CD14-positive monocyte (primary cell): ENCODE data around the gene DRD2. TPM values are rescaled to one million over a fixed set of nuclear protein-coding genes. Genes with fewer than 3 reads are reported as not detected.

Experiments used
- DNase-seq, 3 donors: peaks; one replicate each; pipeline ENCODE4 v3.0.0-alpha.2; 2011 to 2022
- H2AFZ ChIP-seq: 2 replicates; pipeline ENCODE4 v1.6.0; 2012; ENCODE audit warnings: mild to moderate bottlenecking, low read depth, low read length, inconsistent platforms; ENCODE audit not compliant: insufficient read depth, poor library complexity, severe bottlenecking
- H3K27ac ChIP-seq, 2 donors: 1 replicate in 1 of 2; 2 replicates in 1 of 2; pipeline ENCODE4 v1.5.1; 2012 to 2013; ENCODE audit warnings: low read length in 2 of 2, control low read depth in 1 of 2, inconsistent platforms in 1 of 2, low read depth in 1 of 2, mild to moderate bottlenecking in 1 of 2
- H3K27me3 ChIP-seq, 2 donors: one replicate each; pipeline versions ENCODE4 v1.6.0 to v1.6.1; 2011 to 2013; ENCODE audit warnings: low read length in 2 of 2; ENCODE audit not compliant: control insufficient read depth in 2 of 2, insufficient read depth in 2 of 2
- H3K36me3 ChIP-seq, 2 donors: replicated peaks in 1 of 2; 1 replicate in 1 of 2; 2 replicates in 1 of 2; pipeline versions ENCODE4 v1.5.1 to v1.6.1; 2012 to 2013; ENCODE audit warnings: low read length in 2 of 2, control low read depth in 1 of 2, inconsistent platforms in 1 of 2, mild to moderate bottlenecking in 1 of 2; ENCODE audit not compliant: insufficient read depth in 2 of 2, control insufficient read depth in 1 of 2
- H3K4me1 ChIP-seq, 2 donors: 1 replicate in 1 of 2; 2 replicates in 1 of 2; pipeline versions ENCODE4 v1.5.1 to v1.6.1; 2012 to 2013; ENCODE audit warnings: low read length in 2 of 2, control low read depth in 1 of 2, inconsistent platforms in 1 of 2, mild to moderate bottlenecking in 1 of 2, moderate library complexity in 1 of 2; ENCODE audit not compliant: insufficient read depth in 2 of 2, control insufficient read depth in 1 of 2
- H3K4me2 ChIP-seq: replicated peaks from 2 replicates; pipeline ENCODE3; 2012; ENCODE audit warnings: low read length, moderate library complexity, mild to moderate bottlenecking; ENCODE audit not compliant: poor library complexity, severe bottlenecking; ENCODE audit errors: extremely low read depth
- H3K4me3 ChIP-seq, 3 experiments: fragments of 200-600 bp in 1 of 3; sonication (generic) in 1 of 3; replicated peaks in 1 of 3; 1 replicate in 2 of 3; 2 replicates in 1 of 3; pipeline ENCODE4 v1.5.1; 2011 to 2013; ENCODE audit warnings: low read length in 3 of 3, mild to moderate bottlenecking in 3 of 3, control low read depth in 2 of 3, low read depth in 2 of 3, inconsistent platforms in 1 of 3, moderate library complexity in 1 of 3
- H3K79me2 ChIP-seq: 2 replicates; pipeline ENCODE4 v1.6.0; 2012; ENCODE audit warnings: mild to moderate bottlenecking, control low read depth, inconsistent platforms, low read length, moderate library complexity; ENCODE audit not compliant: insufficient read depth
- H3K9ac ChIP-seq: 2 replicates; pipeline ENCODE4 v1.6.0; 2017; ENCODE audit warnings: low read length, mild to moderate bottlenecking; ENCODE audit not compliant: insufficient read depth, poor library complexity, severe bottlenecking
- H3K9me3 ChIP-seq, 2 donors: replicated peaks in 1 of 2; 1 replicate in 1 of 2; 2 replicates in 1 of 2; pipeline versions ENCODE4 v1.5.1 to v1.6.1; 2012 to 2013; ENCODE audit warnings: low read length in 2 of 2, control low read depth in 1 of 2; ENCODE audit not compliant: control insufficient read depth in 1 of 2, insufficient read depth in 1 of 2
- H4K20me1 ChIP-seq: 2 replicates; pipeline ENCODE4 v1.6.0; 2012; ENCODE audit warnings: mild to moderate bottlenecking, low read length, control low read depth, moderate library complexity; ENCODE audit not compliant: insufficient read depth
- H3K27ac Mint-ChIP-seq, 7 donors: one replicate each; pipeline ENCODE4 v1.8.0; 2020; ENCODE audit warnings: mild to moderate bottlenecking in 7 of 7, mixed read lengths in 7 of 7, moderate library complexity in 6 of 7, inconsistent platforms in 2 of 7
- H3K27me3 Mint-ChIP-seq, 3 donors: one replicate each; pipeline ENCODE4 v1.8.0; 2021 to 2022; ENCODE audit warnings: low read depth in 3 of 3, mild to moderate bottlenecking in 3 of 3, mixed read lengths in 3 of 3, moderate library complexity in 3 of 3, inconsistent platforms in 1 of 3
- H3K36me3 Mint-ChIP-seq, 2 donors: one replicate each; pipeline ENCODE4 v1.8.0; 2020; ENCODE audit warnings: mixed read lengths in 2 of 2, inconsistent platforms in 1 of 2, mild to moderate bottlenecking in 1 of 2
- H3K4me1 Mint-ChIP-seq: one replicate; pipeline ENCODE4 v1.8.0; 2020; ENCODE audit warnings: mild to moderate bottlenecking, mixed read lengths
- H3K4me3 Mint-ChIP-seq, 2 donors: one replicate each; pipeline ENCODE4 v1.8.0; 2020; ENCODE audit warnings: mild to moderate bottlenecking in 2 of 2, mixed read lengths in 2 of 2, moderate library complexity in 1 of 2
- H3K9me3 Mint-ChIP-seq, 7 donors: one replicate each; pipeline ENCODE4 v1.8.0; 2020 to 2022; ENCODE audit warnings: mixed read lengths in 7 of 7, mild to moderate bottlenecking in 6 of 7, moderate library complexity in 6 of 7, inconsistent platforms in 2 of 7
- WGBS: methylation state at CpG from one replicate; pipeline ENCODE4 v1.1.5; 2013; ENCODE audit warnings: missing lambda C conversion rate; ENCODE audit not compliant: insufficient coverage; 5-methylcytosine and 5-hydroxymethylcytosine counted together
- intact Hi-C, 2 donors: fragments of 100-400 bp; cut with micrococcal nuclease; formaldehyde crosslinking; loops; one replicate each; pipeline versions ENCODE4 v1.15.0 to v1.15.1; 2023
- polyA plus RNA-seq, 3 donors: library from polyadenylated mRNA; depleted of rRNA in 1 of 3; unstranded in 2 of 3; stranded (reverse) in 1 of 3; fragments of 300-500 nt in 2 of 3; fragments of >200 nt in 1 of 3; fragmentation: Illumina TruSeq in 2 of 3; gene quantifications; 1 replicate in 2 of 3; 2 replicates in 1 of 3; pipeline ENCODE4 v1.2.3, GENCODE V29; 2012 to 2021
- TF ChIP-seq, protein P1 (sequence below): fragments of 200-600 bp; IDR thresholded peaks from one replicate; pipeline ENCODE4 v1.8.0; 2022; ENCODE audit warnings: antibody characterized with exemption, mild to moderate bottlenecking

Gene DRD2
- polyA plus RNA-seq, 3 donors: not detected

DNA sequence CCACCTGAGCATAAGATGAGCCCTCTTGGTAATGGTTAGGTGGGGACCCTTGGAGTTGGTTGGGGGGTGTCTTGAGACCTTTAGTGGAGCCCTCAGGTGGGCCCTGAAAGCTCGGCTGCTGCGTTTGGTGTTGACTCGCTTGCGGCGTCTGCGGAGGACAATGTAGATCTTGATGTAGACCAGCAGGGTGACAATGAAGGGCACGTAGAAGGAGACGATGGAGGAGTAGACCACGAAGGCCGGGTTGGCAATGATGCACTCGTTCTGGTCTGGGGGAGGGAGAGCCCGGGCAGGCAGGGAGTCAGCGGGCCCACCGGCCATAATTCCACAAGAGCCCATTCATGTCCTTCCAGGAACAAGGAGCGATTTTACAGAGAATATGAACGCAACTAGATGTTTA is 59.9 kb downstream of the DRD2 start:
- H3K4me1 Mint-ChIP-seq: no peaks in the 10 kb centered on the region
- intact Hi-C loops: no loop called here
- no peak overlapping the region for H3K27ac ChIP-seq
- H3K4me3 ChIP-seq: no peak overlapping the region
- no peak overlapping the region for H3K27ac Mint-ChIP-seq
- no peak overlapping the region for H2AFZ ChIP-seq
- H3K27me3 ChIP-seq: no peaks in the 10 kb centered on the region
- H3K9ac ChIP-seq: no peak overlapping the region
- H3K79me2 ChIP-seq: no peaks in the 10 kb centered on the region
- H4K20me1 ChIP-seq: no peaks in the 10 kb centered on the region
- peaks cover 0 to 12% (median 0%) of the 10 kb centered on the region in 7 donors for H3K9me3 Mint-ChIP-seq
- 91% methylated on average over 15 of the region's 16 CpGs for WGBS
- H3K4me2 ChIP-seq: no peak overlapping the region
- TF ChIP-seq, protein P1, sequence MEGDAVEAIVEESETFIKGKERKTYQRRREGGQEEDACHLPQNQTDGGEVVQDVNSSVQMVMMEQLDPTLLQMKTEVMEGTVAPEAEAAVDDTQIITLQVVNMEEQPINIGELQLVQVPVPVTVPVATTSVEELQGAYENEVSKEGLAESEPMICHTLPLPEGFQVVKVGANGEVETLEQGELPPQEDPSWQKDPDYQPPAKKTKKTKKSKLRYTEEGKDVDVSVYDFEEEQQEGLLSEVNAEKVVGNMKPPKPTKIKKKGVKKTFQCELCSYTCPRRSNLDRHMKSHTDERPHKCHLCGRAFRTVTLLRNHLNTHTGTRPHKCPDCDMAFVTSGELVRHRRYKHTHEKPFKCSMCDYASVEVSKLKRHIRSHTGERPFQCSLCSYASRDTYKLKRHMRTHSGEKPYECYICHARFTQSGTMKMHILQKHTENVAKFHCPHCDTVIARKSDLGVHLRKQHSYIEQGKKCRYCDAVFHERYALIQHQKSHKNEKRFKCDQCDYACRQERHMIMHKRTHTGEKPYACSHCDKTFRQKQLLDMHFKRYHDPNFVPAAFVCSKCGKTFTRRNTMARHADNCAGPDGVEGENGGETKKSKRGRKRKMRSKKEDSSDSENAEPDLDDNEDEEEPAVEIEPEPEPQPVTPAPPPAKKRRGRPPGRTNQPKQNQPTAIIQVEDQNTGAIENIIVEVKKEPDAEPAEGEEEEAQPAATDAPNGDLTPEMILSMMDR: no peak
- peaks cover 2 to 7% (median 4%) of the 10 kb centered on the region in 3 donors for H3K27me3 Mint-ChIP-seq
- H3K36me3 Mint-ChIP-seq: no peaks in the 10 kb centered on the region
- H3K9me3 ChIP-seq: no peaks in the 10 kb centered on the region
- no peaks in the 10 kb centered on the region for H3K36me3 ChIP-seq
- no peak for DNase-seq
- H3K4me3 Mint-ChIP-seq: no peak overlapping the region
- no peaks in the 10 kb centered on the region for H3K4me1 ChIP-seq

DNA sequence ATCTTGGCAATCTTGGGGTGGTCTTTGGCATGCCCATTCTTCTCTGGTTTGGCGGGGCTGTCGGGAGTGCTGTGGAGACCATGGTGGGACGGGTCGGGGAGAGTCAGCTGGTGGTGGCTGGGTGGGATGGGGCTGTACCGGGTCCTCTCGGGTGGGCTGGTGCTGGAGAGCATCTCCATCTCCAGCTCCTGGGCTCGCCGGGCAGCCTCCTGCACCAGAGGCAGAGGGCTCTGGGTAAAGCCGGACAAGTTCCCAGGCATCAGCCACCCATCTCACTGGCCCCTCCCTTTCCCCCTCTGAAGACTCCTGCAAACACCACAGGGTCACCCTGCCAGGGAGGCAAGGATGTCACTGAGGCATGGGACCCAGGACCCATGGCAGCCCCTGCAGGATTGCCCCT is 62.5 kb downstream of the DRD2 start:
- no peak for DNase-seq
- H3K4me1 Mint-ChIP-seq: no peaks in the 10 kb centered on the region
- Histone ChIP-seq H3K27me3 (no peaks in the 10 kb centered on the region), H3K36me3 (no peaks in the 10 kb centered on the region), H3K4me2 (no peak overlapping the region), H4K20me1 (no peaks in the 10 kb centered on the region), H3K27ac (no peak overlapping the region), H3K4me3 (no peak overlapping the region), H2AFZ (no peak overlapping the region), H3K9me3 (no peaks in the 10 kb centered on the region), H3K4me1 (no peaks in the 10 kb centered on the region), H3K9ac (no peak overlapping the region), H3K79me2 (no peaks in the 10 kb centered on the region)
- WGBS: 100% methylated on average over 3 of the region's 9 CpGs
- H3K36me3 Mint-ChIP-seq: no peaks in the 10 kb centered on the region
- peaks cover 3 to 8% (median 5%) of the 10 kb centered on the region in 3 donors for H3K27me3 Mint-ChIP-seq
- peaks cover 0 to 12% (median 0%) of the 10 kb centered on the region in 7 donors for H3K9me3 Mint-ChIP-seq
- no peak overlapping the region for H3K4me3 Mint-ChIP-seq
- TF ChIP-seq, protein P1: no peak
- intact Hi-C loops: no loop called here
- no peak overlapping the region for H3K27ac Mint-ChIP-seq
